OCI-LY3 (cell line): ENCODE measurements around the gene CEP250.
A peak's percentile ranks its signal among the peaks of the same experiment; 100 is the strongest.

Experiments
- H2AFZ ChIP-seq: fragments of 200-600, 300-600 bp; shearing (Covaris generic); 2 replicates; pipeline ENCODE4 v1.6.0; 2014; ENCODE audit warnings: antibody characterized with exemption, low read depth, low read length
- H3K27ac ChIP-seq: fragments of 200-600, 300-600 bp; sonication (generic); 2 replicates; pipeline ENCODE4 v1.5.1; 2014; ENCODE audit warnings: mild to moderate bottlenecking, low read length, moderate library complexity, mixed read lengths
- H3K27me3 ChIP-seq: fragments of 200-600, 300-600 bp; sonication (generic); 2 replicates; pipeline ENCODE4 v1.6.1; 2014; ENCODE audit warnings: low read depth, low read length, mixed read lengths
- H3K36me3 ChIP-seq: fragments of 200-600, 300-600 bp; sonication (generic); replicated peaks from 2 replicates; pipeline ENCODE3; 2014; ENCODE audit warnings: low read depth, low read length, mixed read lengths
- H3K4me1 ChIP-seq: fragments of 300-600, 200-600 bp; sonication (generic); 2 replicates; pipeline ENCODE4 v1.6.1; 2014; ENCODE audit warnings: low read length, mixed read lengths
- H3K4me2 ChIP-seq: fragments of 200-600, 300-600 bp; sonication (generic); 2 replicates; pipeline ENCODE4 v1.6.1; 2014; ENCODE audit warnings: low read length, mixed read lengths
- H3K4me3 ChIP-seq: fragments of 300-600, 200-600 bp; sonication (generic); 2 replicates; pipeline ENCODE4 v1.5.1; 2014; ENCODE audit warnings: antibody characterized with exemption, mild to moderate bottlenecking, low read length, moderate library complexity
- H3K79me2 ChIP-seq: fragments of 300-600, 200-600 bp; shearing (Covaris generic); 2 replicates; pipeline ENCODE4 v1.6.1; 2014; ENCODE audit warnings: mild to moderate bottlenecking, low read length, mixed read lengths
- H3K9ac ChIP-seq: fragments of 300-600, 200-600 bp; shearing (Covaris generic); 2 replicates; pipeline ENCODE4 v1.6.0; 2014; ENCODE audit warnings: mild to moderate bottlenecking, low read length, moderate library complexity
- H3K9me3 ChIP-seq: fragments of 200-600, 300-600 bp; shearing (Covaris generic); 2 replicates; pipeline ENCODE4 v1.6.1; 2014; ENCODE audit warnings: low read length, mixed read lengths; ENCODE audit not compliant: insufficient read depth
- H4K20me1 ChIP-seq: fragments of 200-600, 300-600 bp; sonication (generic); 2 replicates; pipeline ENCODE4 v1.6.1; 2016; ENCODE audit warnings: low read length, mixed read lengths; ENCODE audit not compliant: insufficient read depth
- EZH2phosphoT487 ChIP-seq: fragments of 200-600 bp; shearing (Covaris generic); IDR thresholded peaks from 2 replicates; pipeline ENCODE4 v1.6.1; 2018; ENCODE audit warnings: antibody characterized with exemption, mixed run types, low read depth
- TF ChIP-seq, protein P1 (sequence below): fragments of 200-600, 300-600 bp; sonication (generic); IDR thresholded peaks from 2 replicates; pipeline ENCODE4 v1.5.1; 2014; ENCODE audit warnings: antibody characterized with exemption, low read length, low read depth

CEP250 gene

DNA sequence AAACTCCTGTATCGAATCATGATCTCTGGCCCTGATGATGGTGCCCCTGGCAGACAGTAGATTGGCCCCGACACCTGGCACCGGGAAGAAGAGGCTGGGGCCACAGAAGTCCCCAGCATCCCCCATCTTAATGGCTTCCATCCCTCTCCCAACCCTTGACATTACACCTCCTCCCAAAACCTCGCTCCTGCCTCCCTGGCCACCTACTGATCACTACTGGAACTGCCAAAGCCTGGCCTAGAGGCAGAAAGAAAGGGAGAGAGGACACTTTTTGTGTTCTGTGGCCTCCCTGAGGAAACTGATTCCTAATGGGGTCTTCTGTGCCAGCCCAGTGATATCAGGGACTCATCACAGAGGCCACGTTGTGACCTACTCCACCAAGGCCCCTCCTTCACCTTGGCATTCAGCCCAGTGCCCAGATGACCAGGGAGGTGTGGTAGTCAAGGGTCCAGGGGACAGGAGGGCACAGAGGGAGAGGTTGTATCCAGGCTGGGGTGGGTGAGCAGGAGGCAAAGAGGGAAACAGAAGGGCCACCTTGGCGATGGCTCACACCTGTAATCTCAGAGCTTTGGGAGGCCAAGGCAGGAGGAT, 68.0 kb downstream of the CEP250 start:
- no peak overlapping the region for H3K9ac ChIP-seq
- no peaks in the 10 kb centered on the region for H3K9me3 ChIP-seq
- H3K4me2 ChIP-seq, result no peak overlapping the region
- TF ChIP-seq, protein P1, sequence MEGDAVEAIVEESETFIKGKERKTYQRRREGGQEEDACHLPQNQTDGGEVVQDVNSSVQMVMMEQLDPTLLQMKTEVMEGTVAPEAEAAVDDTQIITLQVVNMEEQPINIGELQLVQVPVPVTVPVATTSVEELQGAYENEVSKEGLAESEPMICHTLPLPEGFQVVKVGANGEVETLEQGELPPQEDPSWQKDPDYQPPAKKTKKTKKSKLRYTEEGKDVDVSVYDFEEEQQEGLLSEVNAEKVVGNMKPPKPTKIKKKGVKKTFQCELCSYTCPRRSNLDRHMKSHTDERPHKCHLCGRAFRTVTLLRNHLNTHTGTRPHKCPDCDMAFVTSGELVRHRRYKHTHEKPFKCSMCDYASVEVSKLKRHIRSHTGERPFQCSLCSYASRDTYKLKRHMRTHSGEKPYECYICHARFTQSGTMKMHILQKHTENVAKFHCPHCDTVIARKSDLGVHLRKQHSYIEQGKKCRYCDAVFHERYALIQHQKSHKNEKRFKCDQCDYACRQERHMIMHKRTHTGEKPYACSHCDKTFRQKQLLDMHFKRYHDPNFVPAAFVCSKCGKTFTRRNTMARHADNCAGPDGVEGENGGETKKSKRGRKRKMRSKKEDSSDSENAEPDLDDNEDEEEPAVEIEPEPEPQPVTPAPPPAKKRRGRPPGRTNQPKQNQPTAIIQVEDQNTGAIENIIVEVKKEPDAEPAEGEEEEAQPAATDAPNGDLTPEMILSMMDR, result peak; percentile 53
- TF ChIP-seq EZH2phosphoT487, result no peak
- no peak overlapping the region for H2AFZ ChIP-seq
- no peaks in the 10 kb centered on the region for H3K4me1 ChIP-seq
- no peaks in the 10 kb centered on the region for H3K27me3 ChIP-seq
- H3K4me3 ChIP-seq, result no peak overlapping the region
- no peaks in the 10 kb centered on the region for H3K79me2 ChIP-seq
- H3K36me3 ChIP-seq, result no peaks in the 10 kb centered on the region
- no peak overlapping the region for H3K27ac ChIP-seq
- no peaks in the 10 kb centered on the region for H4K20me1 ChIP-seq

DNA sequence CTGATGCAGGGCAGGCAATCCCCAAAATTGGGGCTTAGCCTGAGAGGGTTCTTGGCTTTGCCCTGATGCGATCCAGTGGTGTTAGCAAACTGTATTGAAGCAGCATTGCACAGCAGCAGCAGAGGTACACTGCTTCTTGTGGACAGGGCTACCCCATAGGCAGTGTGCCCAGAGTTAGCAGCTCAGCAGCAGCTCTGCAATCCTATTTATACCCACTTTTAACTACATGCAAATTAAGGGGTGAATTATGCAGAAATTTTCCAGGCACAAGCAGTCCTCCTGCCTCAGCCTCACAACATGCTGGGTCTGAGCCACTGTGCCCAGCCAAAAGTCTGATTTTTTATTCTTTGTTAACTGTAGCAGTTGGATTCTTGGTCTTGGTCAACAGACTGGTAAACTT, 70.2 kb downstream of the CEP250 start:
- peaks cover 4% of the 10 kb centered on the region; the same call in 1 of the 2 replicates for H3K4me1 ChIP-seq
- TF ChIP-seq, protein P1, result no peak
- TF ChIP-seq EZH2phosphoT487, result no peak
- H2AFZ ChIP-seq, result no peak overlapping the region
- no peak overlapping the region for H3K4me3 ChIP-seq
- H3K27ac ChIP-seq, result no peak overlapping the region
- no peaks in the 10 kb centered on the region for H4K20me1 ChIP-seq
- no peak overlapping the region for H3K4me2 ChIP-seq
- H3K36me3 ChIP-seq, result no peaks in the 10 kb centered on the region
- no peak overlapping the region for H3K9ac ChIP-seq
- no peaks in the 10 kb centered on the region for H3K9me3 ChIP-seq
- H3K79me2 ChIP-seq, result no peaks in the 10 kb centered on the region
- H3K27me3 ChIP-seq, result no peaks in the 10 kb centered on the region

DNA sequence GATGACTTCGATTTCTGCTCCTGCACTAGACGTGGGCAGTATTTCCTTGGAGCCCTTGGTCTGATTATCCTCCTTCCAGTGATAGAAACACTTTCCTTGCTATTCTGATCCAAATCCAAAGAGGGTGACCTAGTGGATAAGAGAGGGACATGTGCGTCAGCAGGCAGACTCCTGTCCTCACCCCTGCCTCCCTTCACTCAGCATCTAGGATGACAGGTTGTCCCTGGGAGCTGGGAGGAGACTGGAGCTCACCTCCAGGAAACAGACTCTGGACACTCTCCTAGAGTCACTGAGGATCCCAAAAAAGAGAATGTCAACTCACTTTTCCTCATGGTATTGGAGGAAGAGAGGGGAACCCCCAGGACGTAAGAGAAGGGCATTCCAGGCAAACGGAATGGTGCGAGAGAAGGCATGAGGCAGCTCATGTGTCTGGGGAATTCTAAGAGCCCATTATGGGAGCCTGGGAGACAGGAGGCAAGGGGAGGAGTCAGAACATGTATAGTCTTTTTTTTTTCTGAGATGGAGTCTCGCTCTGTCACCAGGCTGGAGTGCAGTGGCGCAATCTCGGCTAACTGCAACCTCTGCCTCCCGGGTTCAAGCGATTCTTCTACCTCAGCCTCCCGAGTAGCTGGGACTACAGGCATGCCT, 71.8 kb downstream of the CEP250 start:
- H3K27ac ChIP-seq, result no peak overlapping the region
- no peaks in the 10 kb centered on the region for H3K9me3 ChIP-seq
- TF ChIP-seq, protein P1, result no peak
- TF ChIP-seq EZH2phosphoT487, result no peak
- H3K27me3 ChIP-seq, result no peaks in the 10 kb centered on the region
- H4K20me1 ChIP-seq, result no peaks in the 10 kb centered on the region
- peaks cover 4% of the 10 kb centered on the region; the same call in 1 of the 2 replicates for H3K4me1 ChIP-seq
- H3K4me2 ChIP-seq, result no peak overlapping the region
- no peaks in the 10 kb centered on the region for H3K36me3 ChIP-seq
- H2AFZ ChIP-seq, result no peak overlapping the region
- H3K4me3 ChIP-seq, result no peak overlapping the region
- H3K9ac ChIP-seq, result no peak overlapping the region
- H3K79me2 ChIP-seq, result no peaks in the 10 kb centered on the region

DNA sequence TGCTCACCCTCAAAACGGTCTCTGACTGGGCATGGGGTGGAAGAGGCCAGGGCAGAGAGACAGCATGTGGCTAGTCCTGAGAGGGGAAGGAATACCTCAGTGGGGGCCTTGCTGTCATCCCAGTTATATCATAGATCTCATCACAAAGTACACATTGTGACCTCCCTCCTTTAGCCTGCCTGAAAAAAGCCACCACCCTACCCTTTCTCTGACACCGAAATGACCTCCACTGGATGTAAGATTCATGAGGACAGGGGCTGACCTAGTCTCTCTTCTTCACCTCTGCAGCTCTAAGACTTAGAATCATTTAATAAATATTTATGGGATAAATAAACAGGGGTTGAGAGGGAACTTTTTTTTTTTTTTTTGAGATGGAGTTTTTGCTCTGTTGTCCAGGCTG, 74.2 kb downstream of the CEP250 start, which contains the start of gene C20orf173:
C20orf173 (minus strand) TSS at position 101 of the 400 bp plus-strand sequence. CDS start 279 bp downstream, outside the sequence.
- Histone ChIP-seq H3K27ac (no peak within 1 kb of the TSS), H3K36me3 (no peaks in the 10 kb centered on the region), H4K20me1 (no peaks in the 10 kb centered on the region), H3K79me2 (no peaks in the 10 kb centered on the region), H3K9me3 (no peaks in the 10 kb centered on the region), H2AFZ (peak within 1 kb of the TSS; percentile 52; the same call in 1 of the 2 replicates), H3K4me1 (peaks cover 4% of the 10 kb centered on the region; the same call in 1 of the 2 replicates), H3K9ac (no peak within 1 kb of the TSS), H3K27me3 (no peaks in the 10 kb centered on the region), H3K4me2 (0 out of 2 replicates have a peak within 1 kb of the TSS, but pooled peaks have one; percentile 22), H3K4me3 (no peak within 1 kb of the TSS)
- TF ChIP-seq, protein P1, result no peak
- no peak for TF ChIP-seq EZH2phosphoT487
